Measurements from ENCODE around the gene GRP. TPM values are rescaled to one million over a fixed set of nuclear protein-coding genes. Genes with fewer than 3 reads are reported as not detected.

The GRP gene
- total RNA-seq, 1 donor from 2014 or later: not detected

DNA sequence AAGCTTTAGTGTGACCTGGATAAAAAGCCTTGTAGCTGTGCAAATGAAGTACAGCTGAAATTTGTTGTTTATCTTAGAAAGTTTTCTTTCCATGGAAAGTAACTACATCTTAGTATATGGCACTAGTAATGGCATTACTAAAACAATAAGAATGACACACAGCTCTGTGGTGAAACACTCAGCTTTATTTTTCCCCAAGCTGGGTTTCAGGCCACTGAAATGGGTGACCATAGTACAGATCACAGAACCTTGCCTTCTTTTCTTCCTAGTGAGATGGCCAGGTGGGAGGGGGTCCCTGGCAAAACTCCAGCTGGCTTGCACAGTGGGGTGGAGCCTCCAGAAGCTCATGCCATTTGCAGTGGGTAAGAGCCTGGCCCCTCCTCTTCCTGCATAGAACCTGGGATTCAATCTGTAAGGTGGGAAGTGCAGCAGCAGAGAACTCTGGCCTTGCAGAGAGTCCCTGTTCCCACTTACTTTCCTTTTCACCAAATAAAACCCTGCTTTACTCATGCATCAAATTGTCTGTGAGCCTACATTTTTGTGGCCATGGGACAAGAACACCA is 17.6 kb upstream of the GRP start:
- no peak overlapping the region for H3K4me3 ChIP-seq (ENCODE audit: low read depth, low read length)
- H3K27me3 ChIP-seq (ENCODE audit: control insufficient read depth, insufficient read depth, low read length): peaks cover 2% of the 10 kb centered on the region
- no peaks in the 10 kb centered on the region for H3K36me3 ChIP-seq (ENCODE audit: control insufficient read depth, insufficient read depth, low read length)
- DNase-seq (ENCODE audit: low read depth): no peak
- TF ChIP-seq, protein P1, sequence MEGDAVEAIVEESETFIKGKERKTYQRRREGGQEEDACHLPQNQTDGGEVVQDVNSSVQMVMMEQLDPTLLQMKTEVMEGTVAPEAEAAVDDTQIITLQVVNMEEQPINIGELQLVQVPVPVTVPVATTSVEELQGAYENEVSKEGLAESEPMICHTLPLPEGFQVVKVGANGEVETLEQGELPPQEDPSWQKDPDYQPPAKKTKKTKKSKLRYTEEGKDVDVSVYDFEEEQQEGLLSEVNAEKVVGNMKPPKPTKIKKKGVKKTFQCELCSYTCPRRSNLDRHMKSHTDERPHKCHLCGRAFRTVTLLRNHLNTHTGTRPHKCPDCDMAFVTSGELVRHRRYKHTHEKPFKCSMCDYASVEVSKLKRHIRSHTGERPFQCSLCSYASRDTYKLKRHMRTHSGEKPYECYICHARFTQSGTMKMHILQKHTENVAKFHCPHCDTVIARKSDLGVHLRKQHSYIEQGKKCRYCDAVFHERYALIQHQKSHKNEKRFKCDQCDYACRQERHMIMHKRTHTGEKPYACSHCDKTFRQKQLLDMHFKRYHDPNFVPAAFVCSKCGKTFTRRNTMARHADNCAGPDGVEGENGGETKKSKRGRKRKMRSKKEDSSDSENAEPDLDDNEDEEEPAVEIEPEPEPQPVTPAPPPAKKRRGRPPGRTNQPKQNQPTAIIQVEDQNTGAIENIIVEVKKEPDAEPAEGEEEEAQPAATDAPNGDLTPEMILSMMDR (IDR thresholded peaks at IDR 0.05; ENCODE audit: insufficient read depth, low read length, poor library complexity, severe bottlenecking): no peak

DNA sequence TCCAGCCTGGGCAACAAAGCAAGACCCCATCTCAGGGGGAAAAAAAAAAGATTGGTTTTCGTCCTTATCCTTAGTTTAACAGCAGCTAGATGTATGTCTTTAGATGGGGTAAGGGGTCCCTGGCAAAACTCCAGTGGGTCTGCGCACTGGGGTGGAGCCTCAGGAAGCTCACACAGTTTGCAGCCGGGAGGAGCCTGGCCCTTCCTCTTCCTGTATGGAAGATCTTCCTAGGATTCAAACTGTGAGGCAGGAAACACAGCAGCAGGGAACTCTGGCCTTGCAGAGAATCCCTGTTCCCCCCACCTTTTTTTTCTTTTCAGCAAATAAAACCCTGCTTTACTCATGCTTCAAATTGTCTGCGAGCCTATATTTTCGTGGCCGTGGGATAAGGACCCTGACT is 12.5 kb upstream of the GRP start:
- no peak for DNase-seq (ENCODE audit: low read depth)
- H3K36me3 ChIP-seq (ENCODE audit: control insufficient read depth, insufficient read depth, low read length): no peaks in the 10 kb centered on the region
- H3K27me3 ChIP-seq (ENCODE audit: control insufficient read depth, insufficient read depth, low read length): no peaks in the 10 kb centered on the region
- TF ChIP-seq, protein P1 (IDR thresholded peaks at IDR 0.05; ENCODE audit: insufficient read depth, low read length, poor library complexity, severe bottlenecking): no peak
- no peak overlapping the region for H3K4me3 ChIP-seq (ENCODE audit: low read depth, low read length)

DNA sequence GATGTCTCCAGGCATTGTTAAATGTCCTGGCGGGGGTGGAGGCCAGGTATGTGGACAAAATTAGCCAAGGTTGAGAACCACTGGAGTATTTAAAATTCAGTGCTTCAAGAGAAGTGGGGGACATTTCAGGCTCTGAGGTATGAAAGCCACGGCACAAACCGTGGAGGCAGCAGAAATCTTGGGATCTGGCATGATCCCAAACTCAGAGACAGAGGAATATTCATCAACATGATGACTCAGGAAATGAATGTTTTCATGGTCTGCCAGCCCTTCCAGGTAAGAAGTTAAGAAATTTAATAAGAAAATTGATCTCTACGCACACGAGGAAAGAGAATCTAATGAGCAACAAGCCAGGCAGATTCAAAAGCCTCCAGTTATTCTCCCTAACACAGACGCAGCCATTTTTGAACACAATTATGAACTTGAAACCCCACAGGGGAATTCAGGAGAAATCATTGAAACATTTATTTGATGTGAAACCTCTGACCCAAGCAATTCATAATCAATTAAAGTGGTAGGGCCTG is 11.3 kb upstream of the GRP start:
- no peak for DNase-seq (ENCODE audit: low read depth)
- Histone ChIP-seq H3K36me3 (ENCODE audit: control insufficient read depth, insufficient read depth, low read length) (no peaks in the 10 kb centered on the region), H3K27me3 (ENCODE audit: control insufficient read depth, insufficient read depth, low read length) (no peaks in the 10 kb centered on the region), H3K4me3 (ENCODE audit: low read depth, low read length) (no peak overlapping the region)
- TF ChIP-seq, protein P1 (IDR thresholded peaks at IDR 0.05; ENCODE audit: insufficient read depth, low read length, poor library complexity, severe bottlenecking): no peak

DNA sequence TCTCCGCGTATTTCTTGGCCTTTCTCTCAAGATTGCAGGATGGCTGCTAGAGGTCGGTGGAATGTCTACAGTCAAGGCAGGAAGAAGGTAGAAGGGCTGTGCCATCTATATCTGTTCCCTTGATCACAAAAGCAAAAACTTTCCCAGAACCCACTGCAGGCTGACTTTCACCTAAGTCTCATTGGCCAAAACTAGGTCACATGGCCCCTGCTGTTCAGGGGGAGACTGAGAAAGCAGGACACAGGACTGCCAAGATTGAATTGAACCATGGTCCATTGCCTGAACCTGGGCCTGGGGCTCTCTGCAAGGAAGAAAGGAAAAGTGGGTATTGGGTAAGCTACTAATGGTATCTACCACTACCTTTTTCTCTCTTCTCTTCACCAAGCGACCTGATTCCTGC is 9.7 kb upstream of the GRP start:
- DNase-seq (ENCODE audit: low read depth): no peak
- no peak overlapping the region for H3K4me3 ChIP-seq (ENCODE audit: low read depth, low read length)
- TF ChIP-seq, protein P1 (IDR thresholded peaks at IDR 0.05; ENCODE audit: insufficient read depth, low read length, poor library complexity, severe bottlenecking): no peak
- H3K27me3 ChIP-seq (ENCODE audit: control insufficient read depth, insufficient read depth, low read length): no peaks in the 10 kb centered on the region
- H3K36me3 ChIP-seq (ENCODE audit: control insufficient read depth, insufficient read depth, low read length): no peaks in the 10 kb centered on the region

DNA sequence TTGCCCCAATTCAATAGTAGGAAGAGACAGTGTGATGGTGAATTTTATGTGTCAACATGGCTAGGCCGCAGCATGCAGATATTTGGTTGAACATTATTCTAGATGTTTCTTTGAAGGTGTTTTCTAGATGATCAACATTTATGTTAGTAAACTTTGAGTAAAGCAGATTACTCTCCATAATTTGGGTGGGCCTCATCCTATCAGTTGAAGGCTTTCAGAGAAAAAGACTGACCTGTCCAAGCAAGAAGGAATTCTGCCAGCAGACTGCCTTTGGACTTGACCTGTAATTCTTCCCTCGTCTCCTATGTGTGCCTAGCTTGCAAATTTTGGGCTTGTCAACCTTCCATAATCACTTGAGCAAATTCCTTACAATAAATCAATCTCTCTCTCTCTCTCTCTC is 8.3 kb upstream of the GRP start:
- Histone ChIP-seq H3K36me3 (ENCODE audit: control insufficient read depth, insufficient read depth, low read length) (no peaks in the 10 kb centered on the region), H3K4me3 (ENCODE audit: low read depth, low read length) (no peak overlapping the region), H3K27me3 (ENCODE audit: control insufficient read depth, insufficient read depth, low read length) (no peaks in the 10 kb centered on the region)
- TF ChIP-seq, protein P1 (IDR thresholded peaks at IDR 0.05; ENCODE audit: insufficient read depth, low read length, poor library complexity, severe bottlenecking): no peak
- no peak for DNase-seq (ENCODE audit: low read depth)

DNA sequence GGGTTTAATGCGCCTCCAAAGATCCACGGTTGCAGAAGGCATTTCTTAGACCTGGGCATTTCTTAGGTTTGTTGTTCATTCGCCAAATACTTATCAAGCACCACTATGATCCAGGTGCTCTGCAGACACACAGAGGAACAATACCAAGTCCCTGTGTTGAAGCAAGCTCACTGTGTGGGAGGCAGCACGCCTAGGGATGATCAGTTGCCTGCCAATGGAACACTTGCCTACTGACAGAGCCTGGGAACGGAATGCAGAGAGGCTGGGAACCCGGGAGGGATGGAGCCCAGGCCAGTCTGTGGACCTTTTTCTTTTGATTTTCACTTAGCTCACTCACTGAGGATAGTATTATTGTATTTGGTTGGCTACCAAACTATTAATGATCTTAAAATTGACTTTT is 1.9 kb upstream of the GRP start:
- Histone ChIP-seq H3K4me3 (ENCODE audit: low read depth, low read length) (no peak overlapping the region), H3K27me3 (ENCODE audit: control insufficient read depth, insufficient read depth, low read length) (peaks cover 42% of the 10 kb centered on the region), H3K36me3 (ENCODE audit: control insufficient read depth, insufficient read depth, low read length) (no peaks in the 10 kb centered on the region)
- DNase-seq (ENCODE audit: low read depth): no peak
- TF ChIP-seq, protein P1 (IDR thresholded peaks at IDR 0.05; ENCODE audit: insufficient read depth, low read length, poor library complexity, severe bottlenecking): no peak
